Skin epidermis (tissue), 12 donors: ENCODE results near the gene LPAR2.
"Not testable (repeated sequence)": the region's sequence is repeated elsewhere in the genome, so short reads cannot be mapped to it uniquely, and the experiment has no call there.

Source experiments
- H3K27ac ChIP-seq, 21 experiments: fragments of 200-600 bp; sonication (generic) in 11 of 21; one replicate each; pipeline ENCODE4 v1.5.0; 2020; ENCODE audit warnings: mild to moderate bottlenecking in 3 of 21, inconsistent platforms in 2 of 21, moderate library complexity in 2 of 21
- H3K4me3 ChIP-seq, 7 experiments: fragments of 200-600 bp; sonication (generic) in 2 of 7; one replicate each; pipeline ENCODE4 v1.5.0; 2020; ENCODE audit warnings: inconsistent platforms in 2 of 7, mild to moderate bottlenecking in 2 of 7, moderate library complexity in 1 of 7

Gene LPAR2

GRCh38 chr19:19606021-19606420 lies 22.0 kb downstream of the LPAR2 start:
- H3K4me3 ChIP-seq, result no peak overlapping the region
- peak overlapping the region in 10 of 21 experiments; percentile 4 to 74 (median 38) for H3K27ac ChIP-seq

- Histone ChIP-seq H3K27ac (peak overlapping the region in 10 of 21 experiments; percentile 6 to 94 (median 56)), H3K4me3 (no peak overlapping the region)
These were observed 25.2 kb downstream of the LPAR2 start for GRCh38 chr19:19602713-19603324.

DNA sequence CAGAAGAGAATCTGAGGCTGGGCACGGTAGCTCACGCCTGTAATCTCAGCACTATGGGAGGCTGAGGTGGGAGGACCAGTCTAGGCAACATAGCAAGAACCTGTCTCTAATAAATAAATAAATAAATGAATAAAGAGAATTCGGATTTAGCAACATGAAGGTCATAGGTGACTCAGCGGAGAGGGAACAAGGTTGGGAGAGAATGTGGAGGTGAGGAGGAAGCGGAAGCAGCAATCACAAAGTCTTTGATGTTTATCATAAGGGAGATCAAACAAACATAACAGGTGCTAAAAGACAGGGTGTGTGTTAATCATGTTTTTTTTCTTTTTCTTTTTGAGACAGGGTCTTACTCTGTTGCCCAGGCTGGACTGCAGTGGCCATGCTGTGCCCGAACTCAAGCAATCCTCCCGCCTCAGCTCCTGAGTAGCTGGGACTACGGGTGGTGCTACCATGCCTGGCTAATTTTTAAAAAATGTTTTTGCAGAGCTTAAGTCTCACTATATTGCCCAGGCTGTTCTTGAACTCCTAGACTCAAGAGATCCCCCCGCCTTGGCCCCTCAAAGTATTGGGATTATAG lies 25.8 kb downstream of the LPAR2 start:
- Histone ChIP-seq H3K4me3 (no peak overlapping the region), H3K27ac (peak overlapping the region in 9 of 21 experiments; percentile 46 to 94 (median 56))

DNA sequence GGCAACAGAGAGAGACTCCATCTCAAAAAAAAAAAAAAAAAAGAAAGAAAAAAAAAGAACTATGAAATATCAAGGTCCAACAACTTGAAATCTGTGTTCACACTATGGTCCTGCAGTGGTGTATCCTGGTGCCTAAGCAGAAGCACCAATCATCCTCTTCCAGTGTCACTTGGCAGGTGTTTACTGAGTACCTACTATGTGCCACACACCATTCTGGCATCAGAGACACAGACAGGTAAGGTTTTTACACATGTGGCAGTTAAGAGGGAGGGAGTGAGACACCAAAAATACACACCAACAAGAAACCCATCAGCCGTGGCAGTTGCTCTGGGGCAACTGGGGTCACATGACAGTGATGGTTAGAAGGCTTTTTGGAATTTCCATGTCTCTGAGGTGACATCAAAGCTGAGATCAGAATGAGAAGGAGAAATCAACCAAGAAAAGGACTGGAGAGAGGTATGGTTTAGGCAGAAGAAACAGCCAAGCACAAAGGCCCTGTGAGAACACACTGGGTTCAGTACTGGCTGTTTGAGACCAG lies 27.2 kb downstream of the LPAR2 start:
- Histone ChIP-seq H3K4me3 (no peak overlapping the region), H3K27ac (peak overlapping the region in 7 of 21 experiments; percentile 13 to 94 (median 53))

DNA sequence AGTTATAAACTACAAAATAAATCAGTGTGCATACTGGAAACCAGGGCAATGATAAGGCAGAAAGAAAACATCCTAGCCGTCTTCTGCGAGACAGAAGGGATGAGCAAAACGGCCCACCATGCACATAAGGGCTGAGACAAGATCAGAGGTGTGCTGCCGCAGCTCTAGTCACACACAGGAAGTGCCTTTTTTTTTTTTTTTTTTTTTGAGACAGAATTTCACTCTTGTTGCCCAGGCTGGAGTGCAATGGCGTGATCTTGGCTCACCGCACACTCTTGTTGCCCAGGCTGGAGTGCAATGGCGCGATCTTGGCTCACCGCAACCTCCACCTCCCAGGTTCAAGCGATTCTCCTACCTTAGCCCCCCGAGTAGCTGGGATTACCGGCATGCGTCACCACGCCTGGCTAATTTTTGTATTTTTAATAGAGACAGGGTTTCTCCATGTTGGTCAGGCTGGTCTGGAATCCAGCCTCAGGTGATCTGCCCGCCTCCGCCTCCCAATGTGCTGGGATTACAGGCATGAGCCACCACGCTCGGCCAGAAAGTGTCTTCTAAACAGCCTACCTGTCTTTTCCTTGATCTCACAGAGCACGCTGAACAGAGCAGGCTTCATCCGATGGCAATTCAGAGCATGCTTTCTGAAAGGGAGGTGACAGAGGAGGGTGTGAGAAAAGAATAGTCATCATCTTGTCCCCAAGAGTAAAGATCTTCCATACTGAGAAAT lies 29.1 kb downstream of the LPAR2 start:
- H3K27ac ChIP-seq, result peak overlapping the region in 17 of 21 experiments; percentile 19 to 94 (median 71)
- not testable (repeated sequence) for H3K4me3 ChIP-seq

DNA sequence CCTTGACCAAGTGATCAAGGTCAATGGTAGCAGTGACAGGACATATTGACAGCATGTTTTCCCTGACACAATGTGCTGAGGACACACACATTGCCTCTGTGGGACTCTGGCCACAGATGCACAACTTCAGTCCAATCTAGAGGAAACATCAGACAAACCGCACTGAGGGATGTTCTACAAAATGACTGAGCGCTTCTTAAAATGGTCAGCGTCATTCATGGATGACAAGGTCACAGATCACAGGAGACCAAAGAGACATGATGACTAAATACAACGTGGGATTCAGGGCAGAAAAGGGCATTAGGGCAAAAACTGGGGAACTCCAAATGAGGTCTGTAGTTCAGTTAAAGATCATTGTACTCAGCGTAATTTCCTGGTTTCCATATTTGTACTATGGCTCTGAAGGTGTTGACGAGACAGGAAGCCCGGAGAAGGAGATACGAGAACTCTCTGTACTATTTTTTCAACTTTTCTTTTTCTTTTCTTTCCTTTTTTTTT lies 30.2 kb downstream of the LPAR2 start:
- H3K27ac ChIP-seq, result peak overlapping the region in 13 of 21 experiments; percentile 25 to 94 (median 56)
- H3K4me3 ChIP-seq, result no peak overlapping the region

- H3K27ac ChIP-seq, result peak overlapping the region in 15 of 21 experiments; percentile 20 to 74 (median 41)
These were observed 32.8 kb downstream of the LPAR2 start for GRCh38 chr19:19595171-19595701.

DNA sequence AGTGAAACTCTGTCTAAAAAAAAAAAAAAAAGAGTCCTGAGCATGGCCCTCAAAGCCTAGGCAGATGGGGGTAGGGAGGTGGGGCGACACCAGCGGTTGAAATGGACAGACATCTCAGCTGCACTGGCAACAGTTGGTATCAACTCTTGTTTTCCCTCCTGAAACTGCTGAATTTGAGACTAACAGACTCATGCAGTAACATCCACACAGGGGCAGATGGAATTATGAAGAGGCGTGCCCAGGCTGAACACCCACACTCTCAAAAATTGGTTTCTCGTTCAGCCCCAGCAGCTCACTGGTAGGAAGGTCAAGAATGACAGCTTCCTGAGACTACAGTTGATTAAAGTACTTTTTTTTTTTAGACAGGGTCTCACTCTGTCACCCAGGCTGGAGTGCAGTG lies 33.6 kb downstream of the LPAR2 start:
- Histone ChIP-seq H3K4me3 (no peak overlapping the region), H3K27ac (peak overlapping the region in 10 of 21 experiments; percentile 22 to 74 (median 46))

More at GRCh38 chr19:19595171-19595701, 32.8 kb downstream of the LPAR2 start:
- H3K4me3 ChIP-seq, result no peak overlapping the region

GRCh38 chr19:19592690-19593089 lies 35.3 kb downstream of the LPAR2 start:
- Histone ChIP-seq H3K4me3 (no peak overlapping the region), H3K27ac (peak overlapping the region in 6 of 21 experiments; percentile 66 to 97 (median 77))

GRCh38 chr19:19591133-19591825 lies 36.7 kb downstream of the LPAR2 start:
- peak overlapping the region; percentile 44 to 97 (median 80) for H3K27ac ChIP-seq

DNA sequence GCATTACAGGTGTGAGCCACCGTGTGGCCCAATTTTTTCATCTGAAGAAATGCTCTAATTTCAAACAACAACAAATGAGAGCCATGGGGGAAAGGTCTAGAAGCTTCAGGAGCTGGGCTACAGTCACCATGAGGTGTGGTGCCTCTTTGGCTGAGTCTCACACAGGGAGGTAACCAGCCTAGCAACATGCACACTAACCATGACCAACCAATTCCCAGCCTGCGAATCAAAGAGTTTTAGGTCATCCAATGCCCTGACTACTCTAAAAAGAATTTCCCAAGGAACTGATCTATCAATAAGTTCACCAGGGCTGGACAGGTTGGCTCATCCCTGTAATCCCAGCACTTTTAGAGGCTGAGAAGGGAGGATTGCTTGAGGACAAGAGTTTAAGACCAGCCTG lies 39.5 kb downstream of the LPAR2 start:
- Histone ChIP-seq H3K4me3 (no peak overlapping the region), H3K27ac (no peak overlapping the region)

More at GRCh38 chr19:19591133-19591825, 36.7 kb downstream of the LPAR2 start:
- no peak overlapping the region for H3K4me3 ChIP-seq

DNA sequence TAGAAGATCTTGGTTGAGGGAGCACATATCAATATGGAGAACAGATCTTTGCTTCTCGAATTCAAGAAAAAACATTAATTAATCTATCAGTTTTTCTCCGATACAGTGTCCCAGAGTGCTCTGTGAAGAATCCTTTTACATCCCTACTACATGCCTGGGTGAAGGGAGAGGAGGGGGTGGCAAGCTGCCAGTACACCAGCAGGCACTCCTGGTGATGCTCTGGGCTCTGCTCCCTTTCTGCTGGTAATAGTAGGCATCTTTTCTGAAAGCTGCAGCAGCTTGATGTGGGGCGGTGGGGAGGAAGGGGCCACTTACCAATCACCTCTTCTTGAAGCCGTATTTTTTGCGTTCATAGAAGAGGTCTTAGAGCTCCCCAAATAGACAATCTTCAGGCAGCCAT lies 40.2 kb downstream of the LPAR2 start:
- H3K27ac ChIP-seq, result no peak overlapping the region
- no peak overlapping the region for H3K4me3 ChIP-seq

DNA sequence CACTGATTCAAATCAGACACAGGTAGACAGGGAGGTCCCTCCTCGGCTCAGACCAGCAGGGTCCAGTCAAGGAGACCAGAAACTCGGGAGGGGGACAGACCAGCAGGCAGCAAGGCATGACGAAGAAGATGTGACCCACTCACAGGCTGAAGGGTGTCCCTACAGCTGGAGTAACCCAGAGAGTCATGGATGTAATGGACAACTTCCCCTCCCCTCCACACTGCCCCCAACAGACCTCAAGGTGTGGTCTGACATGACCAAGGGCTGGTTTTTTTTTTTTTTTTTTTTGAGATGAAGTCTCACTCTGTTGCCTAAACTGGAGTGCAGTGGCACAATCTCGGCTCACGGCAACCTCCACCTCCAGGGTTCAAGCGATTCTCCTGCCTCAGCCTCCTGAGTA lies 43.7 kb downstream of the LPAR2 start:
- Histone ChIP-seq H3K27ac (no peak overlapping the region), H3K4me3 (no peak overlapping the region)

- no peak overlapping the region for H3K27ac ChIP-seq
- H3K4me3 ChIP-seq, result no peak overlapping the region
These were observed 45.5 kb downstream of the LPAR2 start for GRCh38 chr19:19582471-19582870.

GRCh38 chr19:19581391-19581790 lies 46.6 kb downstream of the LPAR2 start:
- Histone ChIP-seq H3K4me3 (no peak overlapping the region), H3K27ac (no peak overlapping the region)

- Histone ChIP-seq H3K4me3 (no peak overlapping the region), H3K27ac (peak overlapping the region in 1 of 21 experiments; percentile 41)
These were observed 47.6 kb downstream of the LPAR2 start for GRCh38 chr19:19580418-19580817.

- peak overlapping the region in 1 of 21 experiments; percentile 41 for H3K27ac ChIP-seq
- no peak overlapping the region for H3K4me3 ChIP-seq
These were observed 48.3 kb downstream of the LPAR2 start for GRCh38 chr19:19579533-19580361.

GRCh38 chr19:19578252-19578651 lies 49.8 kb downstream of the LPAR2 start:
- H3K27ac ChIP-seq, result no peak overlapping the region

DNA sequence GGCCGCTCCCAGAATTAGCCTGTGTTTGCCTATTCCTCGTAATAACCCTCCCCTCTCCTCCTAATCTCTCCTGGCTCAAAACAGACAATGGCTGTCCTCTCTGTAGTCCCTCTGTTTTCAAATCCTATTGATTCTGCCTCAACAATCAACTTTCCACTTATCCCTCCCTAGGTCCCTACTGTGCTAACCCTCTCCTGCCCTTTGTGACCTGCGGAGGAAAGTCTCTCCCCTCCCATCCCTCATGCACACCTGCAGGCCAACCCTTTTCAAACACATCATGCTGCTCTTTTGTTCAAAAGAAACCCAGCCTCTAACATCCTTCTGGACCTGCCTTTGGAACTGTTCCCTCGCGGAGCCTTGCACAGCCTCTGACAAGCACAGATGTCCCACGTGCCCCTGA lies 52.6 kb downstream of the LPAR2 start:
- Histone ChIP-seq H3K27ac (no peak overlapping the region), H3K4me3 (no peak overlapping the region)

More at GRCh38 chr19:19578252-19578651, 49.8 kb downstream of the LPAR2 start:
- no peak overlapping the region for H3K4me3 ChIP-seq
